Vein endothelial cell (primary cell): Measurements from ENCODE around the gene HMGN1. TPM values are rescaled to one million over a fixed set of nuclear protein-coding genes. Genes with fewer than 3 reads are reported as not detected.

Source experiments
- small RNA-seq: library from RNA; depleted of rRNA; stranded (forward); fragments of <200 nt; gene quantifications from one replicate; pipeline ENCODE3, GENCODE V24; 2012
- total RNA-seq: library from RNA; depleted of rRNA; stranded (reverse); fragments of >200 nt; gene quantifications from 2 replicates; pipeline ENCODE4 v1.2.3, GENCODE V29; 2012

The HMGN1 gene, protein sequence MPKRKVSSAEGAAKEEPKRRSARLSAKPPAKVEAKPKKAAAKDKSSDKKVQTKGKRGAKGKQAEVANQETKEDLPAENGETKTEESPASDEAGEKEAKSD
- total RNA-seq: 226 and 253 TPM in 2 replicates

GRCh38 chr21:39348355-39349210 lies at the start of gene HMGN1:
TSS of gene HMGN1 (minus strand) at chr21:39349088. CDS start at chr21:39348917, 171 bp downstream.

DNA sequence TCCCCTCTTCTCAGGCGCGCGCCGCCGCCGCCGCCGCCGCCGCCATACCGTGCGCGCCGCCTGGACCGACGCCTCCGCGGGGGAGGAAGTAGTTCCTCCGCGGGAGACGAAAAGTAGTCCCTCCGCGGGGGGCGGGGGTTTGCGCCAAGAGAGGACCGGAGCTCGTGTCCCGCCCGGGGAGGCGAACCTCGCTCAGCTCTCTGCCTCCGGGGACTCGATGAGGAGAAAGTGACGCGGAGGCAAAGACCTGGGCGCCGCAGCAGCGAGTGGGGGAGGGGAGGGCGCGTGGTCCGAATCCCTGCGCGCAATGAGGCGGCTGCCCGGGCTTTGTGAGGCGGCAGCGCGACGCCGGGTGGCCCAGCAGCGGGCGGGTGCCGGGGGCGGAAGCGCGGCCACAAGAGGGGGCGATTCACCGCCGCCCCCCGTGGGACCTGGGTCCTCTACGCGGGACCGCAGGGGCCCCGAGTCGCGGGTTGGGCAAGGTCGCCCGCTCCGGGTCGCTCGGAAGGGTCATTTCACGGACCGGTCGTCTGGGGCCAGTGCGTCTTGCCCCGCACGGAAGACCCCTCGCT lies 35.2 kb downstream of the HMGN1 start, which contains the start of gene BRWD1:
Gene BRWD1 (minus strand): TSS at position 62 of the 572 bp plus-strand sequence. CDS start 141 bp downstream, outside the sequence.

Small RNAs within 50 kb of the gene (small RNA-seq; reads per million reads assigned to genes)
- not detected for gene RF00019

Other genes starting within 250 kb of the HMGN1 start
- gene PSMG1, start 165.6 kb downstream of the HMGN1 start, total RNA-seq: 41.8 and 69.9 TPM in 2 replicates
- 49.5 and 51.3 TPM in 2 replicates for gene BRWD1, start 35.5 kb downstream of the HMGN1 start, total RNA-seq
- 0.76 and 1.3 TPM in 2 replicates for gene LCA5L, start 96.7 kb upstream of the HMGN1 start, total RNA-seq
- 0.33 TPM in 1 of 2 replicates, not detected in the other for gene SH3BGR, start 102.9 kb upstream of the HMGN1 start, total RNA-seq